GM12801 (cell line): ENCODE measurements around the gene TRAF3IP3.

Experiments
- TF ChIP-seq, protein P1 (sequence below): IDR thresholded peaks from one replicate; pipeline ENCODE4 v1.5.1; 2011; ENCODE audit warnings: control low read depth; ENCODE audit not compliant: insufficient read length; ENCODE audit errors: extremely low read depth

TRAF3IP3 gene

DNA sequence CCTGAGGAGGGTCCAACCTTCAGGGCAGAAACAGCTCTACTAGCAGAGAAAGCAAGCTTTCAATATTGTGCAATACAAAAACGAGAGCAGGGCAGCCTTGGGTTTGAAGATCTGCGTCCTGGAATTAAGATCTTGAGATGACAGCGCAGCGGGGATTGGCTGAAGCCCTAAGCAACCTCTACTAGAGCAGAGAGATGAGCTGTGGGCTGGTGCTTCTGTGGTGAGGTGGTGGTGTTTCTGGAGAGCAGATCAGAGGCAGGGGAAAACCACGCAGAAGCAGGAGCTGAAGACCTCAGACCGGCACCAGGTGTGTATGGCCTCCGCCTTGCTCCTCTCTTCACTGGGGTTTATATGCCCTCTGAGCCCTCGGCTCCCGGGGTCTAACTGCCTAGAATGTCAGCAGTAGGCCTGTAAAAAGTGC, 12.5 kb downstream of the TRAF3IP3 start:
- TF ChIP-seq, protein P1, sequence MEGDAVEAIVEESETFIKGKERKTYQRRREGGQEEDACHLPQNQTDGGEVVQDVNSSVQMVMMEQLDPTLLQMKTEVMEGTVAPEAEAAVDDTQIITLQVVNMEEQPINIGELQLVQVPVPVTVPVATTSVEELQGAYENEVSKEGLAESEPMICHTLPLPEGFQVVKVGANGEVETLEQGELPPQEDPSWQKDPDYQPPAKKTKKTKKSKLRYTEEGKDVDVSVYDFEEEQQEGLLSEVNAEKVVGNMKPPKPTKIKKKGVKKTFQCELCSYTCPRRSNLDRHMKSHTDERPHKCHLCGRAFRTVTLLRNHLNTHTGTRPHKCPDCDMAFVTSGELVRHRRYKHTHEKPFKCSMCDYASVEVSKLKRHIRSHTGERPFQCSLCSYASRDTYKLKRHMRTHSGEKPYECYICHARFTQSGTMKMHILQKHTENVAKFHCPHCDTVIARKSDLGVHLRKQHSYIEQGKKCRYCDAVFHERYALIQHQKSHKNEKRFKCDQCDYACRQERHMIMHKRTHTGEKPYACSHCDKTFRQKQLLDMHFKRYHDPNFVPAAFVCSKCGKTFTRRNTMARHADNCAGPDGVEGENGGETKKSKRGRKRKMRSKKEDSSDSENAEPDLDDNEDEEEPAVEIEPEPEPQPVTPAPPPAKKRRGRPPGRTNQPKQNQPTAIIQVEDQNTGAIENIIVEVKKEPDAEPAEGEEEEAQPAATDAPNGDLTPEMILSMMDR = no peak

DNA sequence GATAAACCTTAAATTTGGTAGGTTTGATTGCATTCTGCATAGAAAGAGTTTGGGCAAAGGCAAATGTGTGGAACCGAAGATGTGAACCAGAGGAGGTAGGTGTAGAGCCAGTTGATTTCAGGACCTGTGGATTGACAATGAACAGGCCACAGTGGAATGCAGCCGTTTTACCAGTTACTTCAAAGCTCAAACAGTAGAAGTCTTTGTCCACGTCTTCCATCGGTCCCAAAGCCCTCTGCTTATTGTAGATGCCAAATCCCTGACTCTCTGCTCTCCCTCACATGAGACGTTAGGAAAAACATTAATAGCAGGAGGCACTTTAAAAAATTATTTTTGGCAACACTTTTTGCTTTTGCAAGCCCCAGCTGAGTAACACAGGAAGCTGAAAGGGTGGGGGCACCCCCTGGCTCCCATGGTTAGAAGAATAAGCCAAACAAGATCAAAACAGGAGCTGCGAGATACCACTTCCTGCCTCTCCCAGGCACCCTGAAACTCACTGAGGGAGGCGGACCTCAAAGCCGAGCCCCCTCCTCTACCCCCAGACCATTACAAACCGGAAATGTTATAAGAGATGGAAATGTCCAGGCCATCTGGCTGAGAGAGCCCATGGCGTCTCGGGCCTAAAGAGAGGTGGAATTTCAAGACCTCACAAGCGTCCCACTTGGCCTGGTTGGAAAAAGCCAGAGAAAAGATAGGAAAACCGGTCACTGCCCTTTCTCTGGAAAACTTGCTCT, 13.5 kb downstream of the TRAF3IP3 start:
- TF ChIP-seq, protein P1 = no peak

DNA sequence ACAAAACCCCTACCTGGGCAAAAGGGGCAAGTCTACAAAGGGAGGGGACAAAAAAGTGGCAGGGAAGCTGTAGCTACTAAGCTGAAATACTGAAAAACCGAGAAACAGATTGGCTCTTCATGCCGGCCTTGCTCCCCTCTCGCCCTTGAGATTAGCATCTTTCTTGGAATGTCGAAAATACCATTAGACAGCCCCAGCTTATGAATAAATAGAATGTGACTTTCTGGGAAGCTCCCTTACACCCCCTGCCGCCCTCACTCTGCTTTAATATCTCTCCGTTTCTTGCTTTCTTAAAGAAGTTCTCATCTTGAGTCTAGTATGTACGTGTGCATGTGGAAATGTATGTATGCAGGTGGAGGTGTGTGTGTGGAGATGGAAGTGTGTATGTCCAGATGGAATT, 14.1 kb downstream of the TRAF3IP3 start:
- TF ChIP-seq, protein P1 = no peak

DNA sequence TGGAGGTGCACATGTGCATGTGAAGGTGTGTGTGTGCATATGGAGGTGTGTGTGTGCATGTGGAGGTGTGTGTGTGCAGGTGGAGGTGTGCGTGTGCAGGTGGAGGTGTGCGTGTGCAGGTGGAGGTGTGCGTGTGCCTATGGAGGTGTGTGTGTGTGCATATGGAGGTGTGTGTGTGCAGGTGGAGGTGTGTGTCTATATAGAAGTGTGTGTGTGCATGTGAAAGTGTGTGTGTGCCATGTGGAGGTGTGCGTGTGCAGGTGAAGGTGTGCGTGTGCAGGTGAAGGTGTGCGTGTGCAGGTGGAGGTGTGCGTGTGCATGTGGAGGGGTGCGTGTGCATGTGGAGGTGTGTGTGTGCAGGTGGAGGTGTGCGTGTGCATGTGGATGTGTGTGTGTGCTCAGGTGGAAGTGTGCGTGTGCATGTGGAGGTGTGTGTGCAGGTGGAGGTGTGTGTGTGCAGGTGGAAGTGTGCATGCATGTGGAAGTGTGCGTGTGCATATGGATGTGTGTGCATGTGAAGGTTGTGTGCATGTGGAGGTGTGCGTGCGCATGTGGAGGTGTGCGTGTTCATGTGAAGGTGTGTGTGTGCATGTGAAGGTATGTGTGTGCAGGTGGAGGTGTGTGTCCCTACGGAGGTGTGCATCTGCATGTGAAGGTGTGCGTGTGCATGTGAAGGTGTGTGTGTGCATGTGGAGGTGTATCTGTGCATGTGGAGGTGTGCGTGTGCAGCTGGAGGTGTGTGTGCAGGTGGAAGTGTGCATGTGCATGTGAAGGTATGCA, 15.0 kb downstream of the TRAF3IP3 start:
- TF ChIP-seq, protein P1 = no peak

DNA sequence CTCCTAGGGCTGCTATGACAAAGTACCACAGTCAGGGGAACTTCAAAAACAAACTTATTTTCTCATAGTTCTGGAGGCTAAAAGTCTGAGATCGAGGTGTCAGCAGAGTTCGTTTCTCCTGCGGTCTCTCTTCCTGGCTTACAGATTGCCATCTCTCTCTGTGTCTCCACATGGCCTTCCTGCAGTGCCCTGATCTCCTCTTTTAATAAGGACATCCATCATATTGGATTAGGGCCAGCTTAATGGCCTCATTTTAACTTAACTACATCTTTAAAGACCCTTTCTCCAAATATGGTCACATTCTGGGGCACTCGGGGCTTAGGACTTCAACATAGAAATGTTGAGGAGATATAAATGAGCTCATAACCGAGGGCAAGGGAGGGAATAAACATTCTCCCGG, 16.3 kb downstream of the TRAF3IP3 start:
- TF ChIP-seq, protein P1 = no peak

DNA sequence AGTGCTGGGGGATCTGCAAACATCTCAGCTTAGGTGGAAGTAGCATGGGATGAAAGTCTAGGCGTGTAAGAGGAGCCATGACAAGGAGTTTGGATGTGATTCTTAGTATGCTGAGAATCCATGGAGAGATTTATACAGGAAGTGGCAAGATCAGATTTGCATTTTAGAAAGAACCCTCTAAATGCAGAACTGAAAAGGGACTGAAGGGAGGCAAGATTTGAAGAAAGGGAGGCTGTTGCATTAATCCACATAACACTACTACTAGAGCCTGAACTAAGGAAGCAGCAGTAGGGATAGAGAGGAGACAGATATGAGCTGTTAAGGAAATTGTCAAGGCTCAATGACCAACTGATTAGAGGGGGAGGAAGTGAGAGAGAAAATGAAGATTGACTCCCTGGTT, 18.7 kb downstream of the TRAF3IP3 start:
- TF ChIP-seq, protein P1 = no peak

DNA sequence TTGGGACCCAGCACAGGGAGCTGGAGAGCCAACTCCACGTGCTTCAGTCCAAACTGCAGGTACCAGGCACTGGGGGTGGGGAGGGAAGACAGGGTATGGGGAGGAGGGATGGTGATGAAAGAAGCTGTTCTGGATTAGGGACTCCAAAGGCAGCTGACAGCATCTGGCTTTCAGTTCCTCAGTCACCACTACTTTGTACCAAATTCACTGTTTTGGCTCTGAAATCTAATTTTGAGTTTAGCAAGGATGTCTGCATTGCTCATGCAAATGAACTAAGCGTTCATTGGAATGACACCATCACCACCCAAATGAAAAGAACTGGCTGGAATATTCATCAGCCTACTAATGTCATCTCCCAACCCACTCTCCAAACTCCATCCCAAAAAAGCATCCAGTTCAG, 19.8 kb downstream of the TRAF3IP3 start:
- TF ChIP-seq, protein P1 = no peak
